Lung (tissue), 16 donors: Measurements from ENCODE around the gene ACSM6. TPM values are rescaled to one million over a fixed set of nuclear protein-coding genes. Genes with fewer than 3 reads are reported as not detected.

Experiments used
- ATAC-seq: fragments of 200-7000 bp; cut with Tn5 transposase; one replicate; pipeline ENCODE4 v1.9.1; 2020; ENCODE audit warnings: moderate number of reproducible peaks; ENCODE audit not compliant: insufficient read depth, low FRiP score
- DNase-seq, 3 donors: peaks; one replicate each; pipeline ENCODE4 v3.0.0-alpha.2; 2013 to 2017
- H3K27ac ChIP-seq, 2 donors: one replicate each; pipeline ENCODE4 v1.5.1; 2013; ENCODE audit warnings: mild to moderate bottlenecking in 2 of 2, moderate library complexity in 2 of 2, control low read depth in 1 of 2, inconsistent platforms in 1 of 2, low read depth in 1 of 2, low read length in 1 of 2
- H3K27me3 ChIP-seq, 3 donors: one replicate each; pipeline ENCODE4 v1.5.1; 2013; ENCODE audit warnings: low read length in 2 of 3; ENCODE audit not compliant: control insufficient read depth in 3 of 3, insufficient read depth in 3 of 3
- H3K36me3 ChIP-seq, 4 donors: one replicate each; pipeline ENCODE4 v1.5.1; 2013; ENCODE audit warnings: low read length in 4 of 4, mild to moderate bottlenecking in 1 of 4, moderate library complexity in 1 of 4; ENCODE audit not compliant: control insufficient read depth in 4 of 4, insufficient read depth in 4 of 4
- H3K4me1 ChIP-seq, 5 donors: one replicate each; pipeline ENCODE4 v1.5.1; 2013; ENCODE audit warnings: low read length in 5 of 5, mild to moderate bottlenecking in 2 of 5, moderate library complexity in 1 of 5; ENCODE audit not compliant: control insufficient read depth in 5 of 5, insufficient read depth in 5 of 5
- H3K4me3 ChIP-seq: one replicate; pipeline ENCODE4 v1.5.1; 2013; ENCODE audit warnings: mild to moderate bottlenecking, control low read depth, moderate library complexity
- H3K9ac ChIP-seq, 2 donors: one replicate each; pipeline ENCODE4 v1.5.1; 2013; ENCODE audit warnings: low read length in 2 of 2, control low read depth in 1 of 2; ENCODE audit not compliant: insufficient read depth in 1 of 2
- H3K9me3 ChIP-seq, 4 donors: one replicate each; pipeline ENCODE4 v1.5.1; 2013; ENCODE audit warnings: low read length in 3 of 4, mild to moderate bottlenecking in 1 of 4, moderate library complexity in 1 of 4; ENCODE audit not compliant: control insufficient read depth in 4 of 4, insufficient read depth in 3 of 4
- WGBS, 2 donors: extraction: QIAGEN DNeasy Blood & Tissue Kit; methylation state at CpG; one replicate each; pipeline ENCODE4 v1.1.7; 2013; 5-methylcytosine and 5-hydroxymethylcytosine counted together
- long read RNA-seq, 5 donors: transcript quantifications; one replicate each; lab custom pipeline, GENCODE V29; 2026
- polyA plus RNA-seq, 2 donors: library from polyadenylated mRNA; stranded (reverse); fragments of 200-250 nt; gene quantifications; one replicate each; pipeline ENCODE4 v1.2.1, GENCODE V29; 2013
- total RNA-seq, 2 donors: library from RNA; depleted of rRNA in 1 of 2; stranded (reverse); fragments of >200 nt in 1 of 2; gene quantifications; one replicate each; pipeline ENCODE4 v1.2.1, GENCODE V29; 2014 to 2021
- TF ChIP-seq, protein P1 (sequence below): IDR thresholded peaks from 2 replicates; pipeline ENCODE4 v1.5.1; 2012; ENCODE audit warnings: mild to moderate bottlenecking; ENCODE audit errors: control extremely low read depth, extremely low read depth
- donor health status: control.
- donor health status: control.
- donor health status: Bipolar disorder and iron deficiency.
- donor health status: healthy.
- donor health status: DM: yes; HTN: yes; CAD: no.

The ACSM6 gene
- total RNA-seq = not detected
- not detected for polyA plus RNA-seq
- long read RNA-seq, donor 1 = 0 reads
- long read RNA-seq, donor 2 = 0 reads
- long read RNA-seq, donor 3 = 0 reads
- long read RNA-seq, donor 4 = 0 reads
- long read RNA-seq, donor 5 = 0 reads

DNA sequence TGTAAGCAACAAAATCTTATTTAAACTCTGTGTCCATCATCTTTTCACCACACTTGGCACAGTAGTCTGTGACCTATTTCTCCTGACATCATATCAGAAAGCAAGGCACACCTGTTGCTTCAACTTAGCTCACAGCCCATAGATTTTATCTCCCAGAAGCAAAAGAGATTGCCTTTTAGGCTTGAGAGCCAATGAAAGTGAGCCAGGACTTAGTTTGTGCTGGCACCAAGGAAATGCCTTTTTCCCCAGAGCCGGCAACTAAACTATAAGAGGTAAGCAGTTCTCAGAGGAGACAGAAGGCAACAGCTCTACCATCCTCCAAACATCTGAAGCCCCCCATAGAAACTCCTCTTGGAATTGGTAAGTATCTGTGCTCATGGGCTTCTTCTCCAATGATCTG lies at the start of gene ACSM6:
Gene ACSM6, plus strand, starts transcription at position 295 of the 400 bp plus-strand sequence. CDS start 248 bp downstream, outside the sequence.
- TF ChIP-seq, protein P1, sequence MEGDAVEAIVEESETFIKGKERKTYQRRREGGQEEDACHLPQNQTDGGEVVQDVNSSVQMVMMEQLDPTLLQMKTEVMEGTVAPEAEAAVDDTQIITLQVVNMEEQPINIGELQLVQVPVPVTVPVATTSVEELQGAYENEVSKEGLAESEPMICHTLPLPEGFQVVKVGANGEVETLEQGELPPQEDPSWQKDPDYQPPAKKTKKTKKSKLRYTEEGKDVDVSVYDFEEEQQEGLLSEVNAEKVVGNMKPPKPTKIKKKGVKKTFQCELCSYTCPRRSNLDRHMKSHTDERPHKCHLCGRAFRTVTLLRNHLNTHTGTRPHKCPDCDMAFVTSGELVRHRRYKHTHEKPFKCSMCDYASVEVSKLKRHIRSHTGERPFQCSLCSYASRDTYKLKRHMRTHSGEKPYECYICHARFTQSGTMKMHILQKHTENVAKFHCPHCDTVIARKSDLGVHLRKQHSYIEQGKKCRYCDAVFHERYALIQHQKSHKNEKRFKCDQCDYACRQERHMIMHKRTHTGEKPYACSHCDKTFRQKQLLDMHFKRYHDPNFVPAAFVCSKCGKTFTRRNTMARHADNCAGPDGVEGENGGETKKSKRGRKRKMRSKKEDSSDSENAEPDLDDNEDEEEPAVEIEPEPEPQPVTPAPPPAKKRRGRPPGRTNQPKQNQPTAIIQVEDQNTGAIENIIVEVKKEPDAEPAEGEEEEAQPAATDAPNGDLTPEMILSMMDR = no peak
- no peak for DNase-seq
- H3K4me3 ChIP-seq = no peak within 1 kb of the TSS
- peaks cover 0 to 1% (median 0%) of the 10 kb centered on the region in 4 donors for H3K9me3 ChIP-seq
- no peaks in the 10 kb centered on the region for H3K27me3 ChIP-seq
- no peak for ATAC-seq
- H3K36me3 ChIP-seq = no peaks in the 10 kb centered on the region
- 91 to 93% methylated on average over 1 of the region's 1 CpG for WGBS, 2 donors
- H3K27ac ChIP-seq = no peak within 1 kb of the TSS
- H3K9ac ChIP-seq = no peak within 1 kb of the TSS
- H3K4me1 ChIP-seq = peaks cover 0 to 6% (median 0%) of the 10 kb centered on the region in 5 donors

- Histone ChIP-seq H3K27me3 (no peaks in the 10 kb centered on the region), H3K27ac (no peak overlapping the region), H3K4me1 (no peaks in the 10 kb centered on the region), H3K9me3 (no peaks in the 10 kb centered on the region), H3K9ac (no peak overlapping the region), H3K4me3 (no peak overlapping the region), H3K36me3 (no peaks in the 10 kb centered on the region)
- no peak for DNase-seq
- TF ChIP-seq, protein P1 = no peak
- ATAC-seq = no peak
- WGBS, 2 donors = 92 to 98% methylated on average over 4 of the region's 4 CpGs
Measured at GRCh38 chr10:95168694-95169093, 25.3 kb upstream of the ACSM6 start.

DNA sequence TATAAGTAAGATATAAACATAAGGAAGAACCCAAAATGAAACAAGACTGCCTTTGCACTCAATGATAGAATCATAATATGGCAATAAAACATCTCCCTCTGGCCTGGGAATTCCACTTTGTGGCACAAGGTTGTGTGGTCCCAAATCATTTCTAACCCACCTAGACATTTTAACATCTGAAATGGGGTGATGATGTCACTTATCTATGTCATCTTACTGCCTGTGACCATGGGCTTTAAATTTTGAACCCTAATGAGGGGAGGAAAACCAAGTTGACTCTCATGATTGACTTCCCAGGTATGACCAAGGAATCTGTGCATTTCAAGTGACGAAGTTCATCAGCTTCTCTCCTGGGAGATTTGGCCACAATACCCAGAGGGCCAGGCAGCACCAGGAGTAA lies 24.5 kb upstream of the ACSM6 start:
- H3K27ac ChIP-seq = no peak overlapping the region
- no peaks in the 10 kb centered on the region for H3K36me3 ChIP-seq
- no peak for DNase-seq
- TF ChIP-seq, protein P1 = no peak
- ATAC-seq = no peak
- H3K4me3 ChIP-seq = no peak overlapping the region
- 96 to 100% methylated on average over 1 of the region's 1 CpG for WGBS, 2 donors
- no peaks in the 10 kb centered on the region for H3K9me3 ChIP-seq
- H3K27me3 ChIP-seq = no peaks in the 10 kb centered on the region
- H3K9ac ChIP-seq = no peak overlapping the region
- H3K4me1 ChIP-seq = no peaks in the 10 kb centered on the region

DNA sequence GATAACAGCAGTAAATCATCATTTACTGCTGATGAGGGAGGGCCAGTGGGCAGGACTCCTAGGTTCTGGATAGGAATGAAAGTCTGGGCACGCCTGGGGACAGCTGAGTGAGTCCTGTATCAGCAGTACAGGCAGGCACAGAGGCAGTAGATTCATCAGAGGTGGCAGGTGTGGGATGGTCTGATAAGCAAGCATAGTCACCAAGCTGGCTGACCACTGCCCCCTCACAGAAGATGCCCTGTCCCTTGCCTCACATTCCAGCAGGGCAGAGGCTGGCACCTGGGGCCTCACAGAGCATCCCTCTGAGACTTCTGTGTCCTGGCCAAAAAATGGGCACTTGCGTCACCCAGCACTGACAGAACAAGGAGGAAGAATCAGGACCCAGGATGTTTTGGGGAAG lies 23.2 kb upstream of the ACSM6 start:
- WGBS, 2 donors = 79 to 90% methylated on average over 2 of the region's 2 CpGs
- TF ChIP-seq, protein P1 = no peak

More for the DNA sequence above, 23.2 kb upstream of the ACSM6 start:
- no peaks in the 10 kb centered on the region for H3K9me3 ChIP-seq
- no peaks in the 10 kb centered on the region for H3K27me3 ChIP-seq
- H3K36me3 ChIP-seq = no peaks in the 10 kb centered on the region
- H3K27ac ChIP-seq = no peak overlapping the region
- H3K9ac ChIP-seq = no peak overlapping the region
- no peaks in the 10 kb centered on the region for H3K4me1 ChIP-seq
- ATAC-seq = no peak
- H3K4me3 ChIP-seq = no peak overlapping the region
- no peak for DNase-seq
